H1 (cell line): ENCODE data around the gene KCNJ5. TPM values are rescaled to one million over a fixed set of nuclear protein-coding genes. Genes with fewer than 3 reads are reported as not detected.

Experiments used
- CTCF ChIA-PET: fragments of 300-600 bp; sonication (Branson Sonifier 250); formaldehyde crosslinking; loops from one replicate; lab custom pipeline; 2021; ENCODE audit not compliant: partially characterized antibody; lab: Charles Lee
- POLR2A ChIA-PET: fragments of 300-600 bp; sonication (Branson Sonifier 250); formaldehyde crosslinking; loops from one replicate; lab custom pipeline; 2021; ENCODE audit warnings: inconsistent platforms; ENCODE audit not compliant: partially characterized antibody; lab: Charles Lee
- DNase-seq, 2 experiments: peaks; one replicate each; pipeline versions ENCODE4 v3.0.0 to v3.0.0-alpha.2; 2010 to 2022; ENCODE audit warnings: low spot score in 2 of 2, low read depth in 1 of 2, mixed read lengths in 1 of 2
- FAIRE-seq: peaks from 2 replicates; lab custom pipeline; 2011; peaks lifted over from hg19 to GRCh38; lab: Jason Lieb, UNC
- H2AFZ ChIP-seq: 2 replicates; pipeline ENCODE4 v1.8.1; 2012; ENCODE audit warnings: low read length, inconsistent platforms
- H2AK5ac ChIP-seq: 2 replicates; pipeline ENCODE4 v1.6.1; 2013; ENCODE audit warnings: low read depth, low read length
- H2BK120ac ChIP-seq: replicated peaks from 2 replicates; pipeline ENCODE3; 2013; ENCODE audit warnings: low read depth, low read length, inconsistent platforms
- H2BK12ac ChIP-seq: 2 replicates; pipeline ENCODE4 v1.6.1; 2013; ENCODE audit warnings: low read depth, low read length
- H2BK15ac ChIP-seq: 2 replicates; pipeline ENCODE4 v1.6.1; 2013; ENCODE audit warnings: low read length
- H2BK20ac ChIP-seq: 2 replicates; pipeline ENCODE4 v1.6.1; 2013; ENCODE audit warnings: low read length
- H2BK5ac ChIP-seq: 2 replicates; pipeline ENCODE4 v1.6.1; 2013; ENCODE audit warnings: low read depth, low read length
- H3K14ac ChIP-seq: 2 replicates; pipeline ENCODE4 v1.6.1; 2013; ENCODE audit warnings: inconsistent platforms; ENCODE audit not compliant: insufficient read length
- H3K18ac ChIP-seq: 2 replicates; pipeline ENCODE4 v1.6.1; 2013; ENCODE audit warnings: low read length; ENCODE audit errors: extremely low read depth
- H3K23ac ChIP-seq: 2 replicates; pipeline ENCODE4 v1.6.1; 2013; ENCODE audit warnings: inconsistent platforms; ENCODE audit not compliant: insufficient read length
- H3K23me2 ChIP-seq: 2 replicates; pipeline ENCODE4 v1.6.1; 2013; ENCODE audit warnings: low read depth, low read length
- H3K27ac ChIP-seq: 2 replicates; pipeline ENCODE4 v1.6.1; 2011; ENCODE audit warnings: low read depth, low read length, inconsistent platforms
- H3K27me3 ChIP-seq, 4 experiments: replicated peaks in 1 of 4; 1 replicate in 1 of 4; 2 replicates in 3 of 4; pipeline versions ENCODE4 v1.6.1 to v1.8.1; 2011 to 2013; ENCODE audit warnings: low read length in 3 of 4, mild to moderate bottlenecking in 3 of 4, inconsistent platforms in 2 of 4, mixed read lengths in 2 of 4, moderate library complexity in 1 of 4; ENCODE audit not compliant: control insufficient read depth in 3 of 4, insufficient read depth in 3 of 4; ENCODE audit errors: extremely low read depth in 1 of 4
- H3K36me3 ChIP-seq, 4 experiments: 2 replicates each; pipeline versions ENCODE4 v1.6.1 to v1.8.1; 2011 to 2013; ENCODE audit warnings: mild to moderate bottlenecking in 4 of 4, low read length in 3 of 4, moderate library complexity in 2 of 4, control low read depth in 1 of 4, inconsistent platforms in 1 of 4; ENCODE audit not compliant: insufficient read depth in 4 of 4, control insufficient read depth in 2 of 4
- H3K4ac ChIP-seq: replicated peaks from 2 replicates; pipeline ENCODE3; 2013; ENCODE audit warnings: low read length, low read depth, mixed read lengths, inconsistent platforms; ENCODE audit not compliant: insufficient read length
- H3K4me1 ChIP-seq, 4 experiments: replicated peaks in 1 of 4; 1 replicate in 1 of 4; 2 replicates in 3 of 4; pipeline versions ENCODE4 v1.6.1 to v1.8.1; 2011 to 2013; ENCODE audit warnings: low read length in 3 of 4, inconsistent platforms in 2 of 4, mixed read lengths in 1 of 4; ENCODE audit not compliant: insufficient read depth in 4 of 4, control insufficient read depth in 3 of 4
- H3K4me2 ChIP-seq, 2 experiments: 2 replicates each; pipeline versions ENCODE4 v1.6.1 to v1.8.1; 2011 to 2013; ENCODE audit warnings: low read depth in 2 of 2, low read length in 2 of 2, control low read depth in 1 of 2, inconsistent platforms in 1 of 2, mild to moderate bottlenecking in 1 of 2; ENCODE audit not compliant: insufficient read depth in 1 of 2
- H3K4me3 ChIP-seq, 4 experiments: fragments of 200-600, 300-600 bp in 1 of 4; sonication (generic), shearing (Covaris generic), sonication (Bioruptor Twin) in 1 of 4; 2 replicates each; pipeline versions ENCODE4 v1.5.1 to v1.8.1; 2011 to 2016; ENCODE audit warnings: low read length in 4 of 4, low read depth in 3 of 4, control low read depth in 2 of 4, inconsistent platforms in 2 of 4, mild to moderate bottlenecking in 2 of 4, mixed read lengths in 1 of 4, moderate library complexity in 1 of 4; ENCODE audit not compliant: insufficient read depth in 2 of 4; ENCODE audit errors: extremely low read depth in 1 of 4
- H3K56ac ChIP-seq: replicated peaks from 2 replicates; pipeline ENCODE3; 2013; ENCODE audit warnings: low read depth, mild to moderate bottlenecking, mixed read lengths, low read length, inconsistent platforms; ENCODE audit not compliant: insufficient read length
- H3K79me1 ChIP-seq: 2 replicates; pipeline ENCODE4 v1.6.1; 2013; ENCODE audit warnings: low read depth, low read length, control low read depth
- H3K79me2 ChIP-seq, 2 experiments: 2 replicates each; pipeline versions ENCODE4 v1.6.1 to v1.8.1; 2012 to 2013; ENCODE audit warnings: low read length in 2 of 2, mild to moderate bottlenecking in 2 of 2, inconsistent platforms in 1 of 2; ENCODE audit not compliant: insufficient read depth in 2 of 2, control insufficient read depth in 1 of 2
- H3K9ac ChIP-seq, 4 experiments: replicated peaks in 1 of 4; 1 replicate in 1 of 4; 2 replicates in 3 of 4; pipeline versions ENCODE4 v1.6.1 to v1.8.1; 2011 to 2013; ENCODE audit warnings: low read depth in 3 of 4, low read length in 3 of 4, control low read depth in 2 of 4, mild to moderate bottlenecking in 2 of 4, moderate library complexity in 2 of 4, inconsistent platforms in 1 of 4; ENCODE audit errors: extremely low read depth in 1 of 4
- H3K9me3 ChIP-seq, 2 experiments: 2 replicates each; pipeline versions ENCODE4 v1.6.1 to v1.8.1; 2012 to 2013; ENCODE audit warnings: mild to moderate bottlenecking in 2 of 2, moderate library complexity in 2 of 2, control low read depth in 1 of 2, inconsistent platforms in 1 of 2, low read depth in 1 of 2, low read length in 1 of 2, mixed read lengths in 1 of 2; ENCODE audit not compliant: insufficient read depth in 2 of 2
- H4K20me1 ChIP-seq, 2 experiments: replicated peaks in 1 of 2; 2 replicates each; pipeline versions ENCODE3 to v1.8.1; 2011 to 2013; ENCODE audit warnings: inconsistent platforms in 2 of 2, low read length in 2 of 2, mild to moderate bottlenecking in 1 of 2; ENCODE audit not compliant: insufficient read depth in 2 of 2, control insufficient read depth in 1 of 2
- H4K5ac ChIP-seq: 2 replicates; pipeline ENCODE4 v1.6.1; 2013; ENCODE audit warnings: low read length, low read depth, mixed read lengths, inconsistent platforms; ENCODE audit not compliant: insufficient read length
- H4K8ac ChIP-seq: 2 replicates; pipeline ENCODE4 v1.8.0; 2013; ENCODE audit warnings: mild to moderate bottlenecking, moderate library complexity, low read length, inconsistent platforms; ENCODE audit not compliant: insufficient read depth; ENCODE audit errors: extremely low read depth
- H4K91ac ChIP-seq: replicated peaks from 2 replicates; pipeline ENCODE3; 2013; ENCODE audit warnings: low read length, mixed read lengths, inconsistent platforms; ENCODE audit not compliant: insufficient read length
- BRCA1 ChIP-seq: IDR thresholded peaks from 2 replicates; pipeline ENCODE4 v1.6.1; 2012; ENCODE audit warnings: low read depth, low read length, improper control_type of control experiment
- CHD1 ChIP-seq: IDR thresholded peaks from 2 replicates; pipeline ENCODE4 v1.6.1; 2012; ENCODE audit warnings: low read depth, low read length, improper control_type of control experiment
- CHD2 ChIP-seq: IDR thresholded peaks from 2 replicates; pipeline ENCODE4 v1.6.1; 2012; ENCODE audit warnings: low read length, improper control_type of control experiment
- CREB1 ChIP-seq: IDR thresholded peaks from 2 replicates; pipeline ENCODE4 v1.6.1; 2012; ENCODE audit warnings: inconsistent platforms
- EZH2 ChIP-seq: fragments of 200-600 bp; sonication (generic); IDR thresholded peaks from 2 replicates; pipeline ENCODE4 v1.7.1; 2012; ENCODE audit warnings: low read depth, mild to moderate bottlenecking, moderate library complexity, low read length, inconsistent platforms; ENCODE audit not compliant: severe bottlenecking
- HDAC6 ChIP-seq: IDR thresholded peaks from one replicate; pipeline ENCODE4 v1.7.1; 2012; ENCODE audit warnings: low read depth, mild to moderate bottlenecking, inconsistent platforms, low read length, moderate library complexity
- SIRT6 ChIP-seq: IDR thresholded peaks from one replicate; pipeline ENCODE4 v1.7.1; 2012; ENCODE audit warnings: low read length, inconsistent platforms
- SIX5 ChIP-seq: IDR thresholded peaks from 2 replicates; pipeline ENCODE4 v1.6.1; 2011; ENCODE audit warnings: mild to moderate bottlenecking, low read depth, low read length
- TAF7 ChIP-seq: optimal IDR thresholded peaks from 2 replicates; pipeline ENCODE3; 2011; ENCODE audit warnings: low read depth, mild to moderate bottlenecking, inconsistent platforms, low read length, moderate library complexity, borderline replicate concordance
- ZNF274 ChIP-seq: IDR thresholded peaks from 2 replicates; pipeline ENCODE4 v1.7.0; 2012; ENCODE audit warnings: low read length, borderline replicate concordance; ENCODE audit errors: extremely low read depth
- WGBS, 2 experiments: shearing (Covaris generic) in 1 of 2; methylation state at CpG; one replicate each; pipeline versions ENCODE4 v1.1.6 to v1.1.7; 2013 to 2015; ENCODE audit warnings: low lambda C conversion rate in 2 of 2, mixed read lengths in 2 of 2, inconsistent platforms in 1 of 2, low coverage in 1 of 2, missing lambda C conversion rate in 1 of 2; ENCODE audit not compliant: insufficient replicate concordance in 2 of 2, insufficient coverage in 1 of 2, insufficient read length in 1 of 2; ENCODE audit errors: extremely low coverage in 1 of 2, missing lambda C conversion rate in 1 of 2; 5-methylcytosine and 5-hydroxymethylcytosine counted together
- polyA plus RNA-seq, 7 experiments: library from polyadenylated mRNA; depleted of rRNA in 3 of 7; stranded (reverse) in 5 of 7; unstranded in 2 of 7; fragments of >200 nt in 5 of 7; fragments of 200-250 nt in 2 of 7; gene quantifications; 1 replicate in 5 of 7; 2 replicates in 1 of 7; 4 replicates in 1 of 7; pipeline versions ENCODE4 v1.2.1 to v1.2.3, GENCODE V29; 2011 to 2013; ENCODE audit warnings: missing spikeins in 2 of 7, mixed read lengths in 2 of 7
- total RNA-seq: library from RNA; stranded (reverse); fragmentation: NEBNext Ultra II Directional; extraction: Animal tissue kit (Norgen Biotek cat#: 25700); gene quantifications from 2 replicates; pipeline ENCODE4 v1.2.1, GENCODE V29; 2021
- TF ChIP-seq, protein P1 (sequence below): IDR thresholded peaks from 2 replicates; pipeline ENCODE4 v1.6.1; 2012; ENCODE audit warnings: low read length, inconsistent platforms
- TF ChIP-seq, protein P2 (sequence below): IDR thresholded peaks from 2 replicates; pipeline ENCODE4 v1.6.1; 2012; ENCODE audit warnings: inconsistent platforms

The KCNJ5 gene
- total and polyA plus RNA-seq, 2 of the 8 experiments (the other 6 are each of a cell fraction or from before 2014, with no cell fraction given), result 0.05 TPM; not detected in 1

DNA sequence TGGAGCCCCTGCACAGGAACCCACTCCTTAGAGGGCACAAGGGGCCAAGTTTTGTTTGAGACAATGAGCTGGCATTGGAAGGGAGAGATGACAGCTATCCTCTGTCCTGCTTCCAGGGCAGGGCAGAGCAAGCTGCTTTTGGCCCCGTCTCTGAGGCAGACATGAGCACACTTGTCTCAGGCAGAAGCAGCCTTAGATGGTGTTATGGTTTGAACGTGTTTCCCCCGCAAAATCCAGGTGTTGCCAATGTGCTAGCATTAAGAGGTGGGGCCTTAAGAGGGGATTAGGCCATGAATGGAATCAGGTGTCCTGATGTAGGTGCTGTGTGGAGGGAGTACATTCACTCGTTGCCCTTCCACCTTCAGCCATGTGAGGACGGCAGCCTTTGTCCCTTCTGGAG, 49.0 kb downstream of the KCNJ5 start:
- no peak for FAIRE-seq
- H3K4me2 ChIP-seq, result no peak overlapping the region
- TF ChIP-seq, protein P1, sequence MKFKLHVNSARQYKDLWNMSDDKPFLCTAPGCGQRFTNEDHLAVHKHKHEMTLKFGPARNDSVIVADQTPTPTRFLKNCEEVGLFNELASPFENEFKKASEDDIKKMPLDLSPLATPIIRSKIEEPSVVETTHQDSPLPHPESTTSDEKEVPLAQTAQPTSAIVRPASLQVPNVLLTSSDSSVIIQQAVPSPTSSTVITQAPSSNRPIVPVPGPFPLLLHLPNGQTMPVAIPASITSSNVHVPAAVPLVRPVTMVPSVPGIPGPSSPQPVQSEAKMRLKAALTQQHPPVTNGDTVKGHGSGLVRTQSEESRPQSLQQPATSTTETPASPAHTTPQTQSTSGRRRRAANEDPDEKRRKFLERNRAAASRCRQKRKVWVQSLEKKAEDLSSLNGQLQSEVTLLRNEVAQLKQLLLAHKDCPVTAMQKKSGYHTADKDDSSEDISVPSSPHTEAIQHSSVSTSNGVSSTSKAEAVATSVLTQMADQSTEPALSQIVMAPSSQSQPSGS, result no peak
- no peak for TF ChIP-seq EZH2
- TF ChIP-seq TAF7, result no peak
- TF ChIP-seq ZNF274, result no peak
- TF ChIP-seq, protein P2, sequence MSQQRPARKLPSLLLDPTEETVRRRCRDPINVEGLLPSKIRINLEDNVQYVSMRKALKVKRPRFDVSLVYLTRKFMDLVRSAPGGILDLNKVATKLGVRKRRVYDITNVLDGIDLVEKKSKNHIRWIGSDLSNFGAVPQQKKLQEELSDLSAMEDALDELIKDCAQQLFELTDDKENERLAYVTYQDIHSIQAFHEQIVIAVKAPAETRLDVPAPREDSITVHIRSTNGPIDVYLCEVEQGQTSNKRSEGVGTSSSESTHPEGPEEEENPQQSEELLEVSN, result no peak
- TF ChIP-seq CHD2, result no peak
- TF ChIP-seq CREB1, result no peak
- no peak for TF ChIP-seq SIRT6
- no peak for TF ChIP-seq HDAC6
- no peak for TF ChIP-seq BRCA1
- no peak for TF ChIP-seq CHD1
- no peak for TF ChIP-seq SIX5

More for the DNA sequence above, 49.0 kb downstream of the KCNJ5 start:
- Histone ChIP-seq H2BK12ac (peak overlapping the region; percentile 84; the same call in 1 of the 2 replicates), H3K27ac (no peak overlapping the region), H3K23me2 (no peaks in the 10 kb centered on the region), H3K4me1 (peaks cover 0 to 12% (median 9%) of the 10 kb centered on the region in 4 experiments; a peak in 6 of 7 replicates), H3K79me2 (no peaks in the 10 kb centered on the region), H3K23ac (no peak overlapping the region), H3K9ac (no peak overlapping the region), H2BK5ac (peak overlapping the region; percentile 60; the same call in 1 of the 2 replicates), H2AK5ac (0 out of 2 replicates have a peak overlapping the region, but pooled peaks have one; percentile 45), H3K36me3 (no peaks in the 10 kb centered on the region), H2BK120ac (no peak overlapping the region), H3K14ac (no peak overlapping the region), H4K8ac (no peak overlapping the region), H3K9me3 (no peaks in the 10 kb centered on the region), H4K91ac (peak overlapping the region; percentile 31), H2AFZ (peak overlapping the region; percentile 65; the same call in 1 of the 2 replicates), H3K56ac (no peak overlapping the region), H3K27me3 (peaks cover 0 to 6% (median 0%) of the 10 kb centered on the region in 4 experiments; a peak in 3 of 7 replicates), H3K18ac (peak overlapping the region; percentile 32; the same call in 1 of the 2 replicates), H3K4ac (no peak overlapping the region), H4K20me1 (no peaks in the 10 kb centered on the region), H3K79me1 (no peaks in the 10 kb centered on the region), H2BK20ac (0 out of 2 replicates have a peak overlapping the region, but pooled peaks have one; percentile 61), H4K5ac (no peak overlapping the region), H3K4me3 (no peak overlapping the region), H2BK15ac (no peak overlapping the region)
- CTCF ChIA-PET, result interaction anchor here (1.0 to 14.7 kb wide), 8 partner anchors 10 to 436 kb away, joined by 3 to 243 read pairs (median 5); partner anchors contain the start of gene KCNJ5
- POLR2A ChIA-PET, result interaction anchor here (1.0 kb wide), 2 partner anchors 9 to 12 kb away, joined by 3 read pairs; no protein-coding TSS in a partner anchor
- WGBS, 2 experiments, result 86% methylated on average over 5 of the region's 5 CpGs; no CpG with 5 or more reads in 1 of the 2 experiments
- no peak for DNase-seq
